Astrocyte (in vitro differentiated cells and primary cell): ENCODE data around the gene EMP2. TPM values are rescaled to one million over a fixed set of nuclear protein-coding genes. Genes with fewer than 3 reads are reported as not detected.

ENCODE experiments used
- DNase-seq: peaks from one replicate; pipeline ENCODE4 v3.0.0-alpha.2; 2010; ENCODE audit warnings: low read depth
- FAIRE-seq: peaks from 2 replicates; lab custom pipeline; 2011; peaks lifted over from hg19 to GRCh38; lab: Jason Lieb, UNC
- H2AFZ ChIP-seq: 2 replicates; pipeline ENCODE4 v1.6.0; 2012; ENCODE audit warnings: low read depth, low read length, inconsistent platforms
- H3K27ac ChIP-seq: 2 replicates; pipeline ENCODE4 v1.5.1; 2011; ENCODE audit warnings: low read depth, low read length, inconsistent platforms
- H3K27me3 ChIP-seq: 2 replicates; pipeline ENCODE4 v1.6.0; 2011; ENCODE audit warnings: low read length, inconsistent platforms; ENCODE audit not compliant: insufficient read depth
- H3K36me3 ChIP-seq: 2 replicates; pipeline ENCODE4 v1.5.1; 2011; ENCODE audit warnings: low read length, inconsistent platforms; ENCODE audit not compliant: insufficient read depth
- H3K4me1 ChIP-seq: 2 replicates; pipeline ENCODE4 v1.5.1; 2011; ENCODE audit warnings: low read length, inconsistent platforms; ENCODE audit not compliant: insufficient read depth
- H3K4me2 ChIP-seq: 2 replicates; pipeline ENCODE4 v1.6.0; 2012; ENCODE audit warnings: low read length, inconsistent platforms
- H3K4me3 ChIP-seq: 2 replicates; pipeline ENCODE4 v1.5.1; 2011; ENCODE audit warnings: low read depth, mild to moderate bottlenecking, low read length, inconsistent platforms; ENCODE audit not compliant: insufficient read depth
- H3K79me2 ChIP-seq: 2 replicates; pipeline ENCODE4 v1.6.0; 2012; ENCODE audit warnings: mild to moderate bottlenecking, low read length, inconsistent platforms; ENCODE audit not compliant: insufficient read depth
- H3K9ac ChIP-seq: 2 replicates; pipeline ENCODE4 v1.6.0; 2012; ENCODE audit warnings: mild to moderate bottlenecking, low read length, inconsistent platforms
- H3K9me3 ChIP-seq: 2 replicates; pipeline ENCODE4 v1.5.1; 2012; ENCODE audit warnings: low read depth, mild to moderate bottlenecking, low read length, inconsistent platforms; ENCODE audit not compliant: insufficient read depth
- H4K20me1 ChIP-seq: 2 replicates; pipeline ENCODE4 v1.6.0; 2012; ENCODE audit warnings: low read length, inconsistent platforms; ENCODE audit not compliant: insufficient read depth
- H3K27ac Mint-ChIP-seq: one replicate; pipeline ENCODE4 v1.8.0; 2021; ENCODE audit warnings: mild to moderate bottlenecking, mixed read lengths; ENCODE audit not compliant: unreplicated experiment
- H3K27me3 Mint-ChIP-seq: one replicate; pipeline ENCODE4 v1.8.0; 2021; ENCODE audit warnings: low read depth, mixed read lengths; ENCODE audit not compliant: unreplicated experiment
- H3K36me3 Mint-ChIP-seq: one replicate; pipeline ENCODE4 v1.8.0; 2021; ENCODE audit warnings: low read depth, mixed read lengths; ENCODE audit not compliant: unreplicated experiment
- H3K4me1 Mint-ChIP-seq: one replicate; pipeline ENCODE4 v1.8.0; 2021; ENCODE audit warnings: low read depth, mixed read lengths; ENCODE audit not compliant: unreplicated experiment
- H3K4me3 Mint-ChIP-seq: one replicate; pipeline ENCODE4 v1.8.0; 2021; ENCODE audit warnings: mild to moderate bottlenecking, moderate library complexity, mixed read lengths; ENCODE audit not compliant: unreplicated experiment
- H3K9me3 Mint-ChIP-seq: one replicate; pipeline ENCODE4 v1.8.0; 2021; ENCODE audit warnings: mild to moderate bottlenecking, mixed read lengths; ENCODE audit not compliant: unreplicated experiment
- EZH2 ChIP-seq: IDR thresholded peaks from 2 replicates; pipeline ENCODE4 v1.6.1; 2012; ENCODE audit warnings: mild to moderate bottlenecking, low read length, inconsistent platforms; ENCODE audit not compliant: insufficient read depth
- total RNA-seq: library from RNA; stranded (reverse); gene quantifications from 2 replicates; pipeline ENCODE4 v1.2.1, GENCODE V29; 2021
- TF ChIP-seq, protein P1 (sequence below): IDR thresholded peaks from 2 replicates; pipeline ENCODE4 v1.5.1; 2011; ENCODE audit warnings: low read depth, mild to moderate bottlenecking, inconsistent platforms, low read length, moderate library complexity; ENCODE audit not compliant: insufficient read depth

Gene EMP2
- total RNA-seq, 1 donor from 2014 or later, result 1.7 TPM

DNA sequence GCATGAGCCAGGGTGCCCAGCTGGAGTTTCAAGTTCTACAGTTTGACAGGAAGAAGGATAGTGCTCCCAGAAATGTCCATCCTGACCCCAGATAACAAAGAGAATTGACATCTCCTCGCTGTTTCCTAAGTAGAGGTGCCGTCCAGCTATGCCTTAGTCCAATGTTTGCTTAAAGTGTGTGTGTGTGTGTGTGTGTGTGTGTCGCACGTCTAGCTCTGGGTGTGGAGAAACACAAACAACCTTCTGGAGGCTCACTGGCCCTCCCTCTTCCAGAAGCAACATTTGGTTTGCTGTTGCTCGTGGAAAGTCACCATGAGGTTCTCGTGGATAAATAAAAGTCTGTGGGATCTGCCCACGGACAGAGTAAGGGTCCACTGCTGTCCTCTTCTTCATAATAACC lies 22.1 kb downstream of the EMP2 start:
- Histone ChIP-seq H4K20me1 (no peaks in the 10 kb centered on the region), H3K4me2 (peak overlapping the region; percentile 67), H3K9me3 (peaks cover 4% of the 10 kb centered on the region), H3K27ac (no peak overlapping the region), H3K4me3 (no peak overlapping the region), H3K27me3 (no peaks in the 10 kb centered on the region), H3K4me1 (peaks cover 12% of the 10 kb centered on the region), H3K79me2 (no peaks in the 10 kb centered on the region), H3K9ac (peak overlapping the region; percentile 21), H2AFZ (peak overlapping the region; percentile 71), H3K36me3 (no peaks in the 10 kb centered on the region)
- H3K27ac Mint-ChIP-seq, result no peak overlapping the region
- H3K36me3 Mint-ChIP-seq, result peaks cover 3% of the 10 kb centered on the region
- DNase-seq, result no peak
- TF ChIP-seq EZH2, result no peak
- TF ChIP-seq, protein P1, sequence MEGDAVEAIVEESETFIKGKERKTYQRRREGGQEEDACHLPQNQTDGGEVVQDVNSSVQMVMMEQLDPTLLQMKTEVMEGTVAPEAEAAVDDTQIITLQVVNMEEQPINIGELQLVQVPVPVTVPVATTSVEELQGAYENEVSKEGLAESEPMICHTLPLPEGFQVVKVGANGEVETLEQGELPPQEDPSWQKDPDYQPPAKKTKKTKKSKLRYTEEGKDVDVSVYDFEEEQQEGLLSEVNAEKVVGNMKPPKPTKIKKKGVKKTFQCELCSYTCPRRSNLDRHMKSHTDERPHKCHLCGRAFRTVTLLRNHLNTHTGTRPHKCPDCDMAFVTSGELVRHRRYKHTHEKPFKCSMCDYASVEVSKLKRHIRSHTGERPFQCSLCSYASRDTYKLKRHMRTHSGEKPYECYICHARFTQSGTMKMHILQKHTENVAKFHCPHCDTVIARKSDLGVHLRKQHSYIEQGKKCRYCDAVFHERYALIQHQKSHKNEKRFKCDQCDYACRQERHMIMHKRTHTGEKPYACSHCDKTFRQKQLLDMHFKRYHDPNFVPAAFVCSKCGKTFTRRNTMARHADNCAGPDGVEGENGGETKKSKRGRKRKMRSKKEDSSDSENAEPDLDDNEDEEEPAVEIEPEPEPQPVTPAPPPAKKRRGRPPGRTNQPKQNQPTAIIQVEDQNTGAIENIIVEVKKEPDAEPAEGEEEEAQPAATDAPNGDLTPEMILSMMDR, result no peak
- no peak for FAIRE-seq
- H3K4me1 Mint-ChIP-seq, result no peaks in the 10 kb centered on the region
- peaks cover 6% of the 10 kb centered on the region for H3K27me3 Mint-ChIP-seq
- H3K4me3 Mint-ChIP-seq, result no peak overlapping the region
- H3K9me3 Mint-ChIP-seq, result peaks cover 13% of the 10 kb centered on the region

DNA sequence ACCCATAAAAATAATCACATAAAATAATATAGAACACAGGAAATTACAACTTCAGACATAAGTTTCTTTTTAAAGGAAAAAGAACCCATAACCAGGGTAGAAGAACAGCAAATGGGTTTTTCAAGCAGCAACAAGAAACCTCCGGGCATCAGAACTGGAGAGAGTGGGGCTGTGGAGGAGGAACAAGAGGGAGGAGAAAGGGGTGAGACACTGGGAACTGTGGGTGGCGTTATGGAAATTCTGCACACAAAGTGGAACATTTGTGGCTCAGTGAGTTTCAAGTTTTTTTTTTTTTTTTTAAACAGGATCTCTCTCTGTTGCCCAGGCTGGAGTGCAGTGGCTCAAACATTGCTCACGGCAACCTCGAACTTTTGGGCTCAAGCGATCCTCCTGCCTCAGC lies 22.6 kb downstream of the EMP2 start:
- H3K9me3 Mint-ChIP-seq, result peaks cover 17% of the 10 kb centered on the region
- H3K4me3 ChIP-seq, result no peak overlapping the region
- no peak overlapping the region for H3K4me3 Mint-ChIP-seq
- H3K27ac ChIP-seq, result no peak overlapping the region
- no peak overlapping the region for H2AFZ ChIP-seq
- H3K9me3 ChIP-seq, result peaks cover 4% of the 10 kb centered on the region
- H3K36me3 Mint-ChIP-seq, result peaks cover 3% of the 10 kb centered on the region
- no peaks in the 10 kb centered on the region for H3K4me1 Mint-ChIP-seq
- no peak overlapping the region for H3K9ac ChIP-seq
- FAIRE-seq (no peak), DNase-seq (no peak)
- peaks cover 9% of the 10 kb centered on the region for H3K27me3 Mint-ChIP-seq
- TF ChIP-seq, protein P1, result no peak
- no peak for TF ChIP-seq EZH2
- H3K27ac Mint-ChIP-seq, result no peak overlapping the region
- no peaks in the 10 kb centered on the region for H3K27me3 ChIP-seq
- H3K79me2 ChIP-seq, result no peaks in the 10 kb centered on the region
- H3K4me2 ChIP-seq, result no peak overlapping the region
- peaks cover 12% of the 10 kb centered on the region for H3K4me1 ChIP-seq
- H4K20me1 ChIP-seq, result no peaks in the 10 kb centered on the region
- H3K36me3 ChIP-seq, result no peaks in the 10 kb centered on the region

DNA sequence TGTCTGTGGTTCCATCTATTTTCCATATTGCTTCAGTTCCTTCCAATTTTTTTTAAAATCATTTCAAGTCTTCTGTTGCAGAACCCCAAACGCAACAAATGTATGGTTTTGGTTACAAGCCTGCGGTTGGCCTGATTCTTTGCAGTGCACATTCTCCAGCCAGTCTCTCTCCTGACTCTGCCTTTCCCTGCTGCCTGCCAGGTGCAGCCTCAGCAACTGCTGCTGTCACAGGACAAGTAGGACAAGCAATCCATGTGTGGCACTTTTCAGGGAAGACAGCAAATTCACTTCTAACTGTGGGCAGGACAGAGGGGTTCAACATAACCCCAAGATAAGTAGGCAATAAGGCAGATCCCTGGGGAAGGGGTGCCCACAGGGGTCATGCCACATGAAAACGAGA lies 24.2 kb downstream of the EMP2 start:
- H3K27ac Mint-ChIP-seq, result no peak overlapping the region

More for the DNA sequence above, 24.2 kb downstream of the EMP2 start:
- H3K4me2 ChIP-seq, result no peak overlapping the region
- H3K36me3 ChIP-seq, result no peaks in the 10 kb centered on the region
- H3K4me1 ChIP-seq, result peaks cover 12% of the 10 kb centered on the region
- Mint-ChIP-seq H3K27me3 (peaks cover 10% of the 10 kb centered on the region), H3K4me1 (no peaks in the 10 kb centered on the region), H3K9me3 (peaks cover 9% of the 10 kb centered on the region), H3K4me3 (no peak overlapping the region), H3K36me3 (no peaks in the 10 kb centered on the region)
- no peak for TF ChIP-seq EZH2
- TF ChIP-seq, protein P1, result no peak
- no peak overlapping the region for H3K4me3 ChIP-seq
- DNase-seq (no peak), FAIRE-seq (no peak)
- no peaks in the 10 kb centered on the region for H4K20me1 ChIP-seq
- H3K27me3 ChIP-seq, result no peaks in the 10 kb centered on the region
- no peak overlapping the region for H3K27ac ChIP-seq
- no peak overlapping the region for H2AFZ ChIP-seq
- no peaks in the 10 kb centered on the region for H3K9me3 ChIP-seq
- no peaks in the 10 kb centered on the region for H3K79me2 ChIP-seq
- H3K9ac ChIP-seq, result no peak overlapping the region
